WTC11 (cell line): Measurements from ENCODE around the gene SFI1. TPM values are rescaled to one million over a fixed set of nuclear protein-coding genes. Genes with fewer than 3 reads are reported as not detected.

Source experiments
- ATAC-seq: fragments of 200-7000 bp; cut with Tn5 transposase; 2 replicates; pipeline ENCODE4 v1.10.0; 2021; ENCODE audit warnings: mild to moderate bottlenecking, moderate library complexity
- CTCF ChIA-PET: fragments of 300-600 bp; sonication (Branson Sonifier 250); formaldehyde crosslinking; loops from one replicate; lab custom pipeline; 2021; ENCODE audit warnings: antibody characterized with exemption; lab: Charles Lee
- POLR2A ChIA-PET: fragments of 350-600 bp; sonication (Branson Sonifier 250); formaldehyde crosslinking; loops from one replicate; lab custom pipeline; 2021; ENCODE audit warnings: antibody characterized with exemption; lab: Charles Lee
- DNase-seq: peaks from one replicate; pipeline ENCODE4 v3.0.0; 2021; ENCODE audit warnings: low spot score
- H3K27ac Mint-ChIP-seq: 2 replicates; pipeline ENCODE4 v1.8.0; 2021; ENCODE audit warnings: mixed read lengths
- H3K27me3 Mint-ChIP-seq: 2 replicates; pipeline ENCODE4 v1.8.0; 2021; ENCODE audit warnings: low read depth, mild to moderate bottlenecking, moderate library complexity, mixed read lengths
- H3K36me3 Mint-ChIP-seq: 2 replicates; pipeline ENCODE4 v1.8.0; 2021; ENCODE audit warnings: mixed read lengths
- H3K4me1 Mint-ChIP-seq: 2 replicates; pipeline ENCODE4 v1.8.0; 2022; ENCODE audit warnings: mixed read lengths
- H3K4me3 Mint-ChIP-seq: 2 replicates; pipeline ENCODE4 v1.8.0; 2021; ENCODE audit warnings: mild to moderate bottlenecking, moderate library complexity, mixed read lengths
- H3K9me3 Mint-ChIP-seq: 2 replicates; pipeline ENCODE4 v1.8.0; 2021; ENCODE audit warnings: mixed read lengths
- CREM ChIP-seq: sonication (generic); formaldehyde crosslinking; IDR thresholded peaks from 2 replicates; pipeline ENCODE4 v1.8.1; 2022; ENCODE audit warnings: mild to moderate bottlenecking, missing genetic modification reagents, moderate library complexity
- ETV6 ChIP-seq: sonication (generic); formaldehyde crosslinking; IDR thresholded peaks from 2 replicates; pipeline ENCODE4 v1.8.1; 2022; ENCODE audit warnings: mild to moderate bottlenecking, missing genetic modification reagents
- FOXK1 ChIP-seq: sonication (generic); formaldehyde crosslinking; IDR thresholded peaks from 2 replicates; pipeline ENCODE4 v1.8.0; 2022; ENCODE audit warnings: mild to moderate bottlenecking, moderate library complexity, missing genetic modification reagents
- GABPB1 ChIP-seq: sonication (generic); formaldehyde crosslinking; IDR thresholded peaks from 2 replicates; pipeline ENCODE4 v1.8.1; 2023; ENCODE audit warnings: mild to moderate bottlenecking, missing genetic modification reagents
- HMGA2 ChIP-seq: fragments of 250-450 bp; sonication (Bioruptor Pico); IDR thresholded peaks from 2 replicates; pipeline ENCODE4 v1.4.0; 2021; ENCODE audit warnings: mild to moderate bottlenecking, moderate library complexity
- IRF2 ChIP-seq: sonication (generic); formaldehyde crosslinking; IDR thresholded peaks from 2 replicates; pipeline ENCODE4 v1.8.0; 2022; ENCODE audit warnings: low read depth, missing genetic modification reagents, borderline replicate concordance
- NFATC4 ChIP-seq: fragments of 250-450 bp; sonication (Bioruptor Pico); IDR thresholded peaks from 2 replicates; pipeline ENCODE4 v1.9.0; 2021; ENCODE audit warnings: mild to moderate bottlenecking
- NR2C2 ChIP-seq: sonication (generic); formaldehyde crosslinking; IDR thresholded peaks from 2 replicates; pipeline ENCODE4 v1.8.0; 2022; ENCODE audit warnings: mild to moderate bottlenecking, missing genetic modification reagents
- SMAD4 ChIP-seq: sonication (generic); formaldehyde crosslinking; IDR thresholded peaks from 2 replicates; pipeline ENCODE4 v1.8.0; 2022; ENCODE audit warnings: mild to moderate bottlenecking, missing genetic modification reagents
- TCF7 ChIP-seq: sonication (generic); formaldehyde crosslinking; IDR thresholded peaks from 2 replicates; pipeline ENCODE4 v1.8.0; 2022; ENCODE audit warnings: mild to moderate bottlenecking, low read depth, missing genetic modification reagents, moderate library complexity
- TEAD4 ChIP-seq: sonication (generic); formaldehyde crosslinking; IDR thresholded peaks from 2 replicates; pipeline ENCODE4 v1.8.0; 2022; ENCODE audit warnings: mild to moderate bottlenecking, missing genetic modification reagents
- TP53 ChIP-seq: sonication (generic); formaldehyde crosslinking; IDR thresholded peaks from 2 replicates; pipeline ENCODE4 v1.8.1; 2023; ENCODE audit warnings: mild to moderate bottlenecking, missing genetic modification reagents
- ZNF121 ChIP-seq: sonication (generic); formaldehyde crosslinking; IDR thresholded peaks from 2 replicates; pipeline ENCODE4 v1.8.0; 2023; ENCODE audit warnings: missing genetic modification reagents
- ZNF263 ChIP-seq: sonication (generic); formaldehyde crosslinking; IDR thresholded peaks from 2 replicates; pipeline ENCODE4 v1.8.1; 2022; ENCODE audit warnings: low read depth, mild to moderate bottlenecking, moderate library complexity, missing genetic modification reagents
- ZNF423 ChIP-seq: fragments of 250-450 bp; sonication (Bioruptor Pico); IDR thresholded peaks from 2 replicates; pipeline ENCODE4 v2.1.2; 2022; ENCODE audit warnings: mild to moderate bottlenecking, moderate library complexity
- total RNA-seq: library from RNA; stranded (reverse); gene quantifications from 3 replicates; pipeline ENCODE4 v1.2.3, GENCODE V29; 2021
- TF ChIP-seq, protein P1 (sequence below): sonication (generic); formaldehyde crosslinking; IDR thresholded peaks from 2 replicates; pipeline ENCODE4 v1.8.1; 2022; ENCODE audit warnings: missing genetic modification reagents, borderline replicate concordance
- TF ChIP-seq, protein P2 (sequence below): fragments of 250-450 bp; sonication (Bioruptor Pico); IDR thresholded peaks from 2 replicates; pipeline ENCODE4 v2.1.2; 2022; ENCODE audit warnings: mild to moderate bottlenecking, moderate library complexity
- TF ChIP-seq, protein P3 (sequence below): sonication (generic); formaldehyde crosslinking; IDR thresholded peaks from 2 replicates; pipeline ENCODE4 v1.8.1; 2022; ENCODE audit warnings: low read depth, mild to moderate bottlenecking, moderate library complexity, missing genetic modification reagents, borderline replicate concordance
- TF ChIP-seq, protein P4 (sequence below): sonication (generic); formaldehyde crosslinking; IDR thresholded peaks from 2 replicates; pipeline ENCODE4 v1.8.1; 2023; ENCODE audit warnings: mild to moderate bottlenecking, moderate library complexity, missing genetic modification reagents
- TF ChIP-seq, protein P5 (sequence below): sonication (generic); formaldehyde crosslinking; IDR thresholded peaks from 2 replicates; pipeline ENCODE4 v1.8.0; 2022; ENCODE audit warnings: mild to moderate bottlenecking, missing genetic modification reagents
- TF ChIP-seq, protein P6 (sequence below): sonication (generic); formaldehyde crosslinking; IDR thresholded peaks from 2 replicates; pipeline ENCODE4 v1.8.1; 2022; ENCODE audit warnings: low read depth, missing genetic modification reagents, borderline replicate concordance

The SFI1 gene
- total RNA-seq, 1 experiment from 2014 or later = 43.6 TPM

DNA sequence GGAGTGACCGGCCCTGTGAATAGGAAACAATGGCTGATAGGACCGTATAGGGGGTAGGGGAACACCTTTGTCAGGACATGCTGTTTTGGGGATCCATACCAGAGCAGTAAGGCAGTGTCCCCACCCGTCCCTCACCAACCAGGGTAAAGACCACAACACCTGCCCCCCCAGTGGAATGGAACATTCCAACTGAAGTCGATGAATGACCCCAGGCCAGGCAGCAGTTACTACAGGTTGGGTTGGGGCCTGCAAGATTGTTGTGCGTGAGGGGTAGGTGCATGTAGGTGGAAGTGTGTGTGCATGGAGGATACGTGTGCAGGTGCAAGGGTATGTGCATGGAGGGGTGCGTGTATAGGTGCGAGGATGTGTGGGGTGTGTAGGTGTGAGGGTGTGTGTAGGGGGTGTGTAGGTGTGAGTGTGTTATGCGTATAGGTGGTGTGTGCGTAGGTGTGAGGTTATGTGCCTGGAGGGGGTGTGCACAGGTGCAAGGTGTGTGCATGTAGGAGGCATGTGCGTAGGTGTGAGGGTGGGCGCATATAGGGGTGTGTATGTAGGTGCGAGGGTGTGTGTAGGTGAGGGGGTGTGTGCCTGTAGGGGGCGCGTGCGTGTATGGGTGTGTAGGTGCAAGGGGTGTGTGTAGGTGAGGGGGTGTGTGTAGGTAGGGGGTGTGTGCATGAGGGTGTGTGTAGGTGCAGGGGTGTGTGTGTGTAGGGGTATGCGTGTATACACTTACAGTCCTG is 132.8 kb downstream of the SFI1 start:
- DNase-seq (no peak), ATAC-seq (no peak)
- Mint-ChIP-seq H3K4me3 (no peak overlapping the region; the same call in 1 of the 2 replicates), H3K4me1 (peaks cover 43% of the 10 kb centered on the region), H3K9me3 (no peaks in the 10 kb centered on the region), H3K27ac (no peak overlapping the region), H3K36me3 (no peaks in the 10 kb centered on the region), H3K27me3 (no peaks in the 10 kb centered on the region)
- POLR2A ChIA-PET = no interaction called here
- TF ChIP-seq, protein P1, sequence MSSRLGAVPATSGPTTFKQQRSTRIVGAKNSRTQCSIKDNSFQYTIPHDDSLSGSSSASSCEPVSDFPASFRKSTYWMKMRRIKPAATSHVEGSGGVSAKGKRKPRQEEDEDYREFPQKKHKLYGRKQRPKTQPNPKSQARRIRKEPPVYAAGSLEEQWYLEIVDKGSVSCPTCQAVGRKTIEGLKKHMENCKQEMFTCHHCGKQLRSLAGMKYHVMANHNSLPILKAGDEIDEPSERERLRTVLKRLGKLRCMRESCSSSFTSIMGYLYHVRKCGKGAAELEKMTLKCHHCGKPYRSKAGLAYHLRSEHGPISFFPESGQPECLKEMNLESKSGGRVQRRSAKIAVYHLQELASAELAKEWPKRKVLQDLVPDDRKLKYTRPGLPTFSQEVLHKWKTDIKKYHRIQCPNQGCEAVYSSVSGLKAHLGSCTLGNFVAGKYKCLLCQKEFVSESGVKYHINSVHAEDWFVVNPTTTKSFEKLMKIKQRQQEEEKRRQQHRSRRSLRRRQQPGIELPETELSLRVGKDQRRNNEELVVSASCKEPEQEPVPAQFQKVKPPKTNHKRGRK (CRISPR knock-in tag) = no peak
- TF ChIP-seq ETV6 (CRISPR knock-in tag) (no peak), IRF2 (CRISPR knock-in tag) (no peak), FOXK1 (no peak), ZNF263 (no peak), TEAD4 (CRISPR knock-in tag) (no peak), SMAD4 (CRISPR knock-in tag) (no peak), NR2C2 (no peak), GABPB1 (no peak), NFATC4 (CRISPR knock-in tag) (no peak), HMGA2 (CRISPR knock-in tag) (no peak)
- TF ChIP-seq, protein P2, sequence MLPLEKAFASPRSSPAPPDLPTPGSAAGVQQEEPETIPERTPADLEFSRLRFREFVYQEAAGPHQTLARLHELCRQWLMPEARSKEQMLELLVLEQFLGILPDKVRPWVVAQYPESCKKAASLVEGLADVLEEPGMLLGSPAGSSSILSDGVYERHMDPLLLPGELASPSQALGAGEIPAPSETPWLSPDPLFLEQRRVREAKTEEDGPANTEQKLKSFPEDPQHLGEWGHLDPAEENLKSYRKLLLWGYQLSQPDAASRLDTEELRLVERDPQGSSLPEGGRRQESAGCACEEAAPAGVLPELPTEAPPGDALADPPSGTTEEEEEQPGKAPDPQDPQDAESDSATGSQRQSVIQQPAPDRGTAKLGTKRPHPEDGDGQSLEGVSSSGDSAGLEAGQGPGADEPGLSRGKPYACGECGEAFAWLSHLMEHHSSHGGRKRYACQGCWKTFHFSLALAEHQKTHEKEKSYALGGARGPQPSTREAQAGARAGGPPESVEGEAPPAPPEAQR = no peak
- TF ChIP-seq, protein P3, sequence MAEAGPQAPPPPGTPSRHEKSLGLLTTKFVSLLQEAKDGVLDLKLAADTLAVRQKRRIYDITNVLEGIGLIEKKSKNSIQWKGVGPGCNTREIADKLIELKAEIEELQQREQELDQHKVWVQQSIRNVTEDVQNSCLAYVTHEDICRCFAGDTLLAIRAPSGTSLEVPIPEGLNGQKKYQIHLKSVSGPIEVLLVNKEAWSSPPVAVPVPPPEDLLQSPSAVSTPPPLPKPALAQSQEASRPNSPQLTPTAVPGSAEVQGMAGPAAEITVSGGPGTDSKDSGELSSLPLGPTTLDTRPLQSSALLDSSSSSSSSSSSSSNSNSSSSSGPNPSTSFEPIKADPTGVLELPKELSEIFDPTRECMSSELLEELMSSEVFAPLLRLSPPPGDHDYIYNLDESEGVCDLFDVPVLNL (CRISPR knock-in tag) = no peak
- TF ChIP-seq, protein P4, sequence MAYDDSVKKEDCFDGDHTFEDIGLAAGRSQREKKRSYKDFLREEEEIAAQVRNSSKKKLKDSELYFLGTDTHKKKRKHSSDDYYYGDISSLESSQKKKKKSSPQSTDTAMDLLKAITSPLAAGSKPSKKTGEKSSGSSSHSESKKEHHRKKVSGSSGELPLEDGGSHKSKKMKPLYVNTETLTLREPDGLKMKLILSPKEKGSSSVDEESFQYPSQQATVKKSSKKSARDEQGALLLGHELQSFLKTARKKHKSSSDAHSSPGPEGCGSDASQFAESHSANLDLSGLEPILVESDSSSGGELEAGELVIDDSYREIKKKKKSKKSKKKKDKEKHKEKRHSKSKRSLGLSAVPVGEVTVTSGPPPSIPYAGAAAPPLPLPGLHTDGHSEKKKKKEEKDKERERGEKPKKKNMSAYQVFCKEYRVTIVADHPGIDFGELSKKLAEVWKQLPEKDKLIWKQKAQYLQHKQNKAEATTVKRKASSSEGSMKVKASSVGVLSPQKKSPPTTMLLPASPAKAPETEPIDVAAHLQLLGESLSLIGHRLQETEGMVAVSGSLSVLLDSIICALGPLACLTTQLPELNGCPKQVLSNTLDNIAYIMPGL (CRISPR knock-in tag) = no peak
- CTCF ChIA-PET = interaction anchor here (1.5 to 2.5 kb wide), 4 partner anchors 8 to 341 kb away, joined by 3 to 19 read pairs (median 13); no protein-coding TSS in a partner anchor

DNA sequence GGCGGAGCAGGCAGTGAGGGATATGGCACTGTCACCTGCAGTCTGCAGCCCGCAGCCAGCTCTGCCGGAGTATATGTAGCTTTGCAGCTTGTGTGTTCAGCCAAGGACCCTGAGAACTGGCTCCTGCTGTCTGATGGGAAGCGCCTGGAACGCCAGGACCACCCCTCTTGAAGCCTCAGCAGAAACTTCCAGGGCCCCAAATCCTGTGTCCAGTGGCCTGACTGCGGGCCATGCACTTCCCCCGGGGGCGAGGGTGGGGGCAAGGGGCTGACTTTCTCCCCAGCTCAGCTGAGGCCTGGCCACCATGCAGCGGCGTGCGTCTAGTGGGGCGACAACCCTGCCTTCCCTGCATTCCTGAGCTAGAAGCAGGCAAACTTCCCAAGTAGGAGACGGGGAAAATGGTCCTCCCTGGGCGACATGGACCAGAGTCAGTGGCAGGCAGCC is 133.4 kb downstream of the SFI1 start:
- TF ChIP-seq, protein P5, sequence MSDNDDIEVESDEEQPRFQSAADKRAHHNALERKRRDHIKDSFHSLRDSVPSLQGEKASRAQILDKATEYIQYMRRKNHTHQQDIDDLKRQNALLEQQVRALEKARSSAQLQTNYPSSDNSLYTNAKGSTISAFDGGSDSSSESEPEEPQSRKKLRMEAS (CRISPR knock-in tag) = no peak
- TF ChIP-seq CREM (CRISPR knock-in tag) (no peak), TP53 (CRISPR knock-in tag) (0 out of 2 replicates have a peak, but pooled peaks have one; percentile 41), ZNF423 (CRISPR knock-in tag) (no peak), TCF7 (CRISPR knock-in tag) (no peak), ZNF121 (CRISPR knock-in tag) (no peak)
- TF ChIP-seq, protein P6, sequence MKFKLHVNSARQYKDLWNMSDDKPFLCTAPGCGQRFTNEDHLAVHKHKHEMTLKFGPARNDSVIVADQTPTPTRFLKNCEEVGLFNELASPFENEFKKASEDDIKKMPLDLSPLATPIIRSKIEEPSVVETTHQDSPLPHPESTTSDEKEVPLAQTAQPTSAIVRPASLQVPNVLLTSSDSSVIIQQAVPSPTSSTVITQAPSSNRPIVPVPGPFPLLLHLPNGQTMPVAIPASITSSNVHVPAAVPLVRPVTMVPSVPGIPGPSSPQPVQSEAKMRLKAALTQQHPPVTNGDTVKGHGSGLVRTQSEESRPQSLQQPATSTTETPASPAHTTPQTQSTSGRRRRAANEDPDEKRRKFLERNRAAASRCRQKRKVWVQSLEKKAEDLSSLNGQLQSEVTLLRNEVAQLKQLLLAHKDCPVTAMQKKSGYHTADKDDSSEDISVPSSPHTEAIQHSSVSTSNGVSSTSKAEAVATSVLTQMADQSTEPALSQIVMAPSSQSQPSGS = no peak
- Mint-ChIP-seq H3K4me1 (peaks cover 37% of the 10 kb centered on the region), H3K27ac (no peak overlapping the region), H3K4me3 (peak overlapping the region; percentile 49), H3K9me3 (no peaks in the 10 kb centered on the region), H3K36me3 (no peaks in the 10 kb centered on the region), H3K27me3 (no peaks in the 10 kb centered on the region)
- CTCF ChIA-PET = interaction anchor here (1.1 to 2.5 kb wide), 11 partner anchors 9 to 531 kb away, joined by 3 to 19 read pairs (median 7); partner anchors contain the start of gene PISD
- ATAC-seq = no peak
- POLR2A ChIA-PET = interaction anchor here (0.5 to 2.0 kb wide), 4 partner anchors 17 to 283 kb away, joined by 3 to 8 read pairs (median 4); partner anchors contain the start of genes PATZ1 and PISD
- no peak for DNase-seq
